Measurements from ENCODE around the gene TRPM3. TPM values are rescaled to one million over a fixed set of nuclear protein-coding genes. Genes with fewer than 3 reads are reported as not detected.

The TRPM3 gene
- total RNA-seq, 6 donors from 2014 or later, result 0.10 to 1.0 (median 0.17) TPM; not detected in 1

- no peak for DNase-seq
- no peak overlapping the region for H3K27ac ChIP-seq
Observed at GRCh38 chr9:70579686-70580085, 541.7 kb downstream of the TRPM3 start.

GRCh38 chr9:70578720-70579119 is 542.7 kb downstream of the TRPM3 start:
- Histone ChIP-seq H3K4me3 (no peak overlapping the region), H3K4me1 (peaks cover 8 to 21% (median 14%) of the 10 kb centered on the region in 4 donors), H3K27ac (no peak overlapping the region), H3K27me3 (no peaks in the 10 kb centered on the region), H3K9me3 (no peaks in the 10 kb centered on the region), H3K36me3 (no peaks in the 10 kb centered on the region)
- TF ChIP-seq POLR2A (IDR thresholded peaks at IDR 0.05) (no peak), EP300 (IDR thresholded peaks at IDR 0.05) (no peak), CTCF (IDR thresholded peaks at IDR 0.05) (no peak), POLR2AphosphoS5 (IDR thresholded peaks at IDR 0.05) (no peak)
- no peak for ATAC-seq (ENCODE audit: low FRiP score in 2 of 2)
- WGBS, 2 donors, result 100% methylated on average over 1 of the region's 1 CpG
- no peak for DNase-seq

More at GRCh38 chr9:70579686-70580085, 541.7 kb downstream of the TRPM3 start:
- no peak for ATAC-seq (ENCODE audit: low FRiP score in 2 of 2)
- H3K4me3 ChIP-seq, result no peak overlapping the region
- H3K36me3 ChIP-seq, result no peaks in the 10 kb centered on the region
- H3K27me3 ChIP-seq, result no peaks in the 10 kb centered on the region
- WGBS, 2 donors, result 75 to 86% methylated on average over 7 of the region's 7 CpGs
- no peaks in the 10 kb centered on the region for H3K9me3 ChIP-seq
- TF ChIP-seq CTCF (IDR thresholded peaks at IDR 0.05), result no peak
- peaks cover 8 to 16% (median 12%) of the 10 kb centered on the region in 4 donors for H3K4me1 ChIP-seq

- Histone ChIP-seq H3K27me3 (no peaks in the 10 kb centered on the region), H3K4me3 (no peak overlapping the region), H3K36me3 (no peaks in the 10 kb centered on the region), H3K27ac (peak overlapping the region in 3 of 4 donors; percentile 19 to 60 (median 20)), H3K4me1 (peaks cover 8 to 21% (median 14%) of the 10 kb centered on the region in 4 donors), H3K9me3 (no peaks in the 10 kb centered on the region)
- DNase-seq (no peak), ATAC-seq (ENCODE audit: low FRiP score in 2 of 2) (no peak)
- 83 to 84% methylated on average over 5 of the region's 5 CpGs for WGBS, 2 donors
- no peak for TF ChIP-seq EP300 (IDR thresholded peaks at IDR 0.05)
- TF ChIP-seq POLR2AphosphoS5 (IDR thresholded peaks at IDR 0.05), result no peak
- TF ChIP-seq POLR2A (IDR thresholded peaks at IDR 0.05), result no peak
- TF ChIP-seq CTCF (IDR thresholded peaks at IDR 0.05), result no peak
Observed at GRCh38 chr9:70577671-70578070, 543.8 kb downstream of the TRPM3 start.

GRCh38 chr9:70576116-70576515 is 545.3 kb downstream of the TRPM3 start:
- H3K27ac ChIP-seq, result no peak overlapping the region
- 84 to 100% methylated on average over 2 of the region's 2 CpGs for WGBS, 2 donors
- ATAC-seq (ENCODE audit: low FRiP score in 2 of 2) (no peak), DNase-seq (no peak)
- TF ChIP-seq POLR2A (IDR thresholded peaks at IDR 0.05), result no peak
- no peak overlapping the region for H3K4me3 ChIP-seq
- H3K27me3 ChIP-seq, result no peaks in the 10 kb centered on the region
- no peaks in the 10 kb centered on the region for H3K36me3 ChIP-seq
- no peaks in the 10 kb centered on the region for H3K9me3 ChIP-seq
- peaks cover 8 to 21% (median 12%) of the 10 kb centered on the region in 4 donors for H3K4me1 ChIP-seq

- peak overlapping the region in 2 of 4 donors; percentile 13 to 66 for H3K27ac ChIP-seq
- no peak overlapping the region for H3K4me3 ChIP-seq
- H3K4me1 ChIP-seq, result peaks cover 8 to 21% (median 12%) of the 10 kb centered on the region in 4 donors
- no peaks in the 10 kb centered on the region for H3K36me3 ChIP-seq
- DNase-seq, result no peak
- 59 to 62% methylated on average over 2 of the region's 2 CpGs for WGBS, 2 donors
- ATAC-seq (ENCODE audit: low FRiP score in 2 of 2), result peak; percentile 66 to 87
- H3K9me3 ChIP-seq, result no peaks in the 10 kb centered on the region
- H3K27me3 ChIP-seq, result no peaks in the 10 kb centered on the region
- peak in 1 of 2 donors; percentile 28 for TF ChIP-seq POLR2AphosphoS5 (IDR thresholded peaks at IDR 0.05)
- no peak for TF ChIP-seq EP300 (IDR thresholded peaks at IDR 0.05)
Observed at GRCh38 chr9:70574151-70574837, 547.1 kb downstream of the TRPM3 start.

GRCh38 chr9:70573308-70573707 is 548.1 kb downstream of the TRPM3 start:
- ATAC-seq (ENCODE audit: low FRiP score in 2 of 2), result no peak
- no peak for DNase-seq

More at GRCh38 chr9:70573308-70573707, 548.1 kb downstream of the TRPM3 start:
- TF ChIP-seq EP300 (IDR thresholded peaks at IDR 0.05) (no peak), CTCF (IDR thresholded peaks at IDR 0.05) (no peak), POLR2AphosphoS5 (IDR thresholded peaks at IDR 0.05) (no peak), POLR2A (IDR thresholded peaks at IDR 0.05) (no peak)
- no peaks in the 10 kb centered on the region for H3K9me3 ChIP-seq
- H3K36me3 ChIP-seq, result no peaks in the 10 kb centered on the region
- H3K4me3 ChIP-seq, result no peak overlapping the region
- H3K4me1 ChIP-seq, result peaks cover 8 to 21% (median 12%) of the 10 kb centered on the region in 4 donors
- H3K27me3 ChIP-seq, result no peaks in the 10 kb centered on the region
- peak overlapping the region in 1 of 4 donors; percentile 66 for H3K27ac ChIP-seq
